HepG2 (cell line): ENCODE results near the gene SH3BGRL2. TPM values are rescaled to one million over a fixed set of nuclear protein-coding genes. Genes with fewer than 3 reads are reported as not detected.

Source experiments
- ATAC-seq: fragments of 200-7000 bp; cut with Tn5 transposase; 3 replicates; pipeline ENCODE4 v1.9.1; 2020; ENCODE audit warnings: mild to moderate bottlenecking, moderate library complexity
- BruUV-seq: library from RNA; stranded (reverse); fragments of 400-500 nt; replicated peaks from 2 replicates; lab custom pipeline; 2021; lab: Mats Ljungman, UMichigan
- CTCF ChIA-PET: fragments of 300-600 bp; formaldehyde crosslinking; extraction: SDS; loops from one replicate; lab custom pipeline; 2021; ENCODE audit warnings: low total read pairs, inconsistent platforms, low intra/inter-chr PET ratio; lab: Yijun Ruan, JAX
- POLR2A ChIA-PET: fragments of 350-600 bp; sonication (Branson Sonifier 250); formaldehyde crosslinking; loops from one replicate; lab custom pipeline; 2020; ENCODE audit warnings: antibody characterized with exemption, inconsistent platforms; lab: Yijun Ruan, JAX
- DNase-seq: peaks from one replicate; pipeline ENCODE4 v3.0.0-alpha.2; 2015; ENCODE audit warnings: low spot score
- FAIRE-seq: peaks from 3 replicates; lab custom pipeline; 2011; peaks lifted over from hg19 to GRCh38; lab: Jason Lieb, UNC
- H2AFZ ChIP-seq: one replicate; pipeline ENCODE4 v1.6.1; 2011; ENCODE audit warnings: low read length, inconsistent platforms
- H3K27ac ChIP-seq: fragments of 300-600 bp; 3 replicates; pipeline ENCODE4 v1.8.0; 2011; ENCODE audit warnings: mixed run types, mild to moderate bottlenecking, mixed read lengths, low read length, inconsistent platforms; ENCODE audit not compliant: insufficient read depth; ENCODE audit errors: extremely low read length
- H3K27me3 ChIP-seq, 2 experiments: fragments of 200-600 bp in 1 of 2; 2 replicates in 1 of 2; 3 replicates in 1 of 2; pipeline versions ENCODE4 v1.6.0 to v1.8.0; 2011; ENCODE audit warnings: low read length in 2 of 2, mild to moderate bottlenecking in 2 of 2, moderate library complexity in 2 of 2, inconsistent platforms in 1 of 2; ENCODE audit not compliant: insufficient read depth in 2 of 2, control insufficient read depth in 1 of 2
- H3K36me3 ChIP-seq, 2 experiments: fragments of 200-600 bp in 1 of 2; replicated peaks in 1 of 2; 2 replicates in 1 of 2; 3 replicates in 1 of 2; pipeline versions ENCODE4 v1.5.1 to v1.8.0; 2011; ENCODE audit warnings: low read length in 2 of 2, inconsistent platforms in 1 of 2; ENCODE audit not compliant: insufficient read depth in 2 of 2, control insufficient read depth in 1 of 2
- H3K4me1 ChIP-seq: 2 replicates; pipeline ENCODE4 v1.5.1; 2012; ENCODE audit warnings: low read length, inconsistent platforms; ENCODE audit not compliant: insufficient read depth
- H3K4me2 ChIP-seq: 2 replicates; pipeline ENCODE4 v1.6.0; 2011; ENCODE audit warnings: low read depth, low read length, inconsistent platforms
- H3K4me3 ChIP-seq, 3 experiments: fragments of 200-600 bp in 1 of 3; sonication (generic), shearing (Covaris generic) in 1 of 3; replicated peaks in 1 of 3; 2 replicates each; pipeline ENCODE4 v1.5.1; 2011 to 2016; ENCODE audit warnings: low read length in 3 of 3, inconsistent platforms in 2 of 3, low read depth in 2 of 3, mild to moderate bottlenecking in 2 of 3, control low read depth in 1 of 3, mixed read lengths in 1 of 3; ENCODE audit not compliant: insufficient read depth in 1 of 3
- H3K79me2 ChIP-seq: one replicate; pipeline ENCODE4 v1.6.1; 2011; ENCODE audit warnings: low read length, inconsistent platforms; ENCODE audit not compliant: insufficient read depth
- H3K9ac ChIP-seq: 2 replicates; pipeline ENCODE4 v1.6.0; 2011; ENCODE audit warnings: mild to moderate bottlenecking, low read depth, low read length, inconsistent platforms; ENCODE audit not compliant: insufficient read depth
- H3K9me3 ChIP-seq: 2 replicates; pipeline ENCODE4 v1.5.1; 2012; ENCODE audit warnings: mild to moderate bottlenecking, low read length
- H4K20me1 ChIP-seq: 2 replicates; pipeline ENCODE4 v1.6.0; 2011; ENCODE audit warnings: inconsistent platforms, mild to moderate bottlenecking, low read length, moderate library complexity; ENCODE audit not compliant: insufficient read depth
- AGO2 ChIP-seq: fragments of 200-400 bp; formaldehyde crosslinking; optimal IDR thresholded peaks from 2 replicates; pipeline ENCODE3; 2017; ENCODE audit warnings: mild to moderate bottlenecking, low read depth, low read length, moderate library complexity
- FOXO1 ChIP-seq: sonication (generic); formaldehyde crosslinking; IDR thresholded peaks from 2 replicates; pipeline ENCODE4 v1.4.0; 2020; ENCODE audit warnings: missing genetic modification reagents
- IRF1 ChIP-seq: sonication (generic); formaldehyde crosslinking; IDR thresholded peaks from 2 replicates; pipeline ENCODE4 v1.4.0; 2020; ENCODE audit warnings: low read depth, mild to moderate bottlenecking, missing genetic modification reagents
- KDM5B ChIP-seq: sonication (generic); formaldehyde crosslinking; IDR thresholded peaks from 2 replicates; pipeline ENCODE4 v1.4.0; 2020; ENCODE audit warnings: missing genetic modification reagents, mild to moderate bottlenecking, borderline replicate concordance
- MAF1 ChIP-seq: sonication (generic); formaldehyde crosslinking; IDR thresholded peaks from 2 replicates; pipeline ENCODE4 v1.5.0; 2020; ENCODE audit warnings: missing genetic modification reagents, borderline replicate concordance
- RBAK ChIP-seq: sonication (generic); formaldehyde crosslinking; IDR thresholded peaks from 2 replicates; pipeline ENCODE4 v1.5.1; 2020; ENCODE audit warnings: mild to moderate bottlenecking, missing genetic modification reagents
- REST ChIP-seq, 2 experiments: IDR thresholded peaks; 2 replicates each; pipeline ENCODE4 v1.6.1; 2011 to 2012; ENCODE audit warnings: low read length in 2 of 2, borderline replicate concordance in 1 of 2, low read depth in 1 of 2, mild to moderate bottlenecking in 1 of 2, moderate library complexity in 1 of 2
- SMAD9 ChIP-seq: sonication (generic); formaldehyde crosslinking; IDR thresholded peaks from 2 replicates; pipeline ENCODE4 v1.5.1; 2020; ENCODE audit warnings: mild to moderate bottlenecking, missing genetic modification reagents
- TAF15 ChIP-seq: fragments of 200-400 bp; formaldehyde crosslinking; IDR thresholded peaks from one replicate; pipeline ENCODE4 v1.6.1; 2018; ENCODE audit warnings: mild to moderate bottlenecking, low read depth, low read length; ENCODE audit not compliant: poor library complexity, severe bottlenecking
- WGBS: methylation state at CpG from one replicate; pipeline ENCODE4 v1.1.6; 2017; ENCODE audit warnings: low lambda C conversion rate; 5-methylcytosine and 5-hydroxymethylcytosine counted together
- in situ Hi-C: cut with HindIII; loops from 2 replicates; pipeline ENCODE4 v1.10.0; 2017; ENCODE audit warnings: low pct_unique_long_range_greater_than_20kb; ENCODE audit not compliant: extremely low pct_ligation_motif_present
- intact Hi-C: fragments of 100-400 bp; cut with micrococcal nuclease; formaldehyde crosslinking; loops from one replicate; pipeline ENCODE4 v1.10.0; 2022; ENCODE audit not compliant: unreplicated experiment
- polyA plus RNA-seq, 8 experiments: library from polyadenylated mRNA; depleted of rRNA in 3 of 8; stranded (reverse) in 7 of 8; unstranded in 1 of 8; fragments of >200 nt; fragmentation: Illumina TruSeq in 4 of 8; extraction: Trizol in 4 of 8; gene quantifications; 2 replicates each; pipeline versions ENCODE4 v1.2.1 to v1.2.3, GENCODE V29; 2011 to 2016; ENCODE audit warnings: low read depth in 4 of 8, missing spikeins in 1 of 8, mixed read lengths in 1 of 8; ENCODE audit not compliant: insufficient read depth in 1 of 8
- total RNA-seq, 5 experiments: library from RNA; depleted of rRNA; stranded (reverse); fragments of >200 nt; fragmentation: Illumina TruSeq; extraction: Trizol; gene quantifications; 2 replicates each; pipeline ENCODE4 v1.2.3, GENCODE V29; 2016; ENCODE audit warnings: low read depth in 1 of 5

Gene SH3BGRL2
- total and polyA plus RNA-seq, 2 of the 13 experiments (the other 11 are each of a cell fraction or from before 2014, with no cell fraction given), result 10.9 to 28.8 TPM

- intact Hi-C loops (loop anchor here (5.0 kb wide), 1 partner anchor 391 kb away; the partner anchor contains the start of gene HMGN3), in situ Hi-C loops (no loop called here)
- no peak overlapping the region for H3K27ac ChIP-seq
- H2AFZ ChIP-seq, result no peak overlapping the region
- no peak for ATAC-seq
- no peaks in the 10 kb centered on the region for H3K79me2 ChIP-seq
- no peak overlapping the region for H3K4me2 ChIP-seq
- no peak for DNase-seq
- no peaks in the 10 kb centered on the region for H3K9me3 ChIP-seq
- no peak for TF ChIP-seq REST (IDR thresholded peaks at IDR 0.05; ENCODE audit: borderline replicate concordance in 1 of 2, low read depth in 1 of 2, low read length in 2 of 2)
- no peak for TF ChIP-seq IRF1 (CRISPR knock-in tag)
- TF ChIP-seq RBAK (CRISPR knock-in tag), result no peak
- TF ChIP-seq SMAD9 (CRISPR knock-in tag), result no peak
- TF ChIP-seq KDM5B (CRISPR knock-in tag), result no peak
- no peak for TF ChIP-seq MAF1 (CRISPR knock-in tag)
- TF ChIP-seq AGO2, result no peak
- no peak for TF ChIP-seq TAF15
- no peak for TF ChIP-seq FOXO1
- POLR2A ChIA-PET, result interaction anchor here (1.0 to 1.4 kb wide), 2 partner anchors 8 to 86 kb away, joined by 3 to 6 read pairs; partner anchors contain the start of gene SH3BGRL2
- CTCF ChIA-PET, result no interaction called here
- 93% methylated on average over 5 of the region's 5 CpGs for WGBS
- H3K27me3 ChIP-seq, result no peaks in the 10 kb centered on the region
- H3K9ac ChIP-seq, result no peak overlapping the region
- FAIRE-seq, result no peak
- no peaks in the 10 kb centered on the region for H4K20me1 ChIP-seq
- H3K4me1 ChIP-seq, result peaks cover 54% of the 10 kb centered on the region
- no peaks in the 10 kb centered on the region for H3K36me3 ChIP-seq
- no peak overlapping the region for H3K4me3 ChIP-seq
- BruUV-seq, result no TSS peak
These were observed 8.0 kb upstream of the SH3BGRL2 start for GRCh38 chr6:79623106-79623505.
